ENCODE measurements around the gene CCNJL. TPM values are rescaled to one million over a fixed set of nuclear protein-coding genes. Genes with fewer than 3 reads are reported as not detected.

Gene CCNJL
- total and polyA plus RNA-seq, 2 experiments from 2014 or later: 28.4 to 29.2 TPM

DNA sequence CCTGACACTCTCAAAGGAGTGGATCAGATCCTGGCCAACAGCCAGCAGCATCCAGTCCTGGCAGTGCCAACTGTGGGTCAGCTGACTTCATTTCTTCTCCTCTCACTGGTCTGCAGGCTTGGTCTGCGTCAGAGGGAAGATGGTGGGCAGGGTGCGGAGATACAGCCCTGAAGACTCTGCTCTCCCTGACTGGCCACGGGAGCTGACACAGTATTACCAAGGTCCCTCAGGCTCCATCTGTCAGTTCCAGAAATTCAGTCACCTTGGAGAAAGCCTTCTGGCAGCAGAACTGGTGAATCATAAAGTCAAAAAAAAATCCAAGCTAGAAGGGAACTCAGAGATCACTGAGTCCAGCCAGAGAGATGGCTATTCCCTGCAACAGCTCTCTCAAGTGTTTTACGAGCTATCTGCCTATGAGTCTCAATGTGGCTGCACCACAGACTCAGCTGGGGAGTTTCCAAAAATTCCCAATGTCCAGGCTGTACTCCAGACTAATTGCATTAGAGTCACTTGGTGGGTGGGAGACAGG is 30.1 kb upstream of the CCNJL start (continued):
- no peak for TF ChIP-seq ZNF462 (CRISPR knock-in tag; IDR thresholded peaks at IDR 0.05)
- no peak for TF ChIP-seq JUNB (IDR thresholded peaks at IDR 0.05; ENCODE audit: unreplicated experiment)
- TF ChIP-seq CTCF (conservative IDR thresholded peaks at IDR 0.05; ENCODE audit: low read depth in 2 of 2): no peak
- TF ChIP-seq, protein P1, sequence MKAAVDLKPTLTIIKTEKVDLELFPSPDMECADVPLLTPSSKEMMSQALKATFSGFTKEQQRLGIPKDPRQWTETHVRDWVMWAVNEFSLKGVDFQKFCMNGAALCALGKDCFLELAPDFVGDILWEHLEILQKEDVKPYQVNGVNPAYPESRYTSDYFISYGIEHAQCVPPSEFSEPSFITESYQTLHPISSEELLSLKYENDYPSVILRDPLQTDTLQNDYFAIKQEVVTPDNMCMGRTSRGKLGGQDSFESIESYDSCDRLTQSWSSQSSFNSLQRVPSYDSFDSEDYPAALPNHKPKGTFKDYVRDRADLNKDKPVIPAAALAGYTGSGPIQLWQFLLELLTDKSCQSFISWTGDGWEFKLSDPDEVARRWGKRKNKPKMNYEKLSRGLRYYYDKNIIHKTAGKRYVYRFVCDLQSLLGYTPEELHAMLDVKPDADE (IDR thresholded peaks at IDR 0.05): no peak
- no peak for TF ChIP-seq NANOG (IDR thresholded peaks at IDR 0.05; ENCODE audit: borderline replicate concordance)

- Mint-ChIP-seq H3K4me1 (peaks cover 16% of the 10 kb centered on the region), H3K4me3 (no peak overlapping the region), H3K36me3 (ENCODE audit: low read depth) (no peaks in the 10 kb centered on the region), H3K27me3 (ENCODE audit: insufficient read depth, low read depth, poor library complexity) (peaks cover 2% of the 10 kb centered on the region), H3K9me3 (no peaks in the 10 kb centered on the region), H3K27ac (no peak overlapping the region)
- no peaks in the 10 kb centered on the region for H3K79me2 ChIP-seq (replicated peaks; ENCODE audit: insufficient read depth)
- H3K4me1 ChIP-seq (ENCODE audit: insufficient read depth): peaks cover 13% of the 10 kb centered on the region
- H3K4me2 ChIP-seq: no peak overlapping the region
- ATAC-seq (no peak), DNase-seq (ENCODE audit: low spot score) (no peak)
- H3K27ac ChIP-seq (ENCODE audit: low read depth): no peak overlapping the region
- no peaks in the 10 kb centered on the region for H4K20me1 ChIP-seq (replicated peaks; ENCODE audit: insufficient read depth)
- no peak overlapping the region for H2AFZ ChIP-seq
- no peaks in the 10 kb centered on the region for H3K36me3 ChIP-seq (ENCODE audit: insufficient read depth)
- no peak overlapping the region for H3K4me3 ChIP-seq
- no peaks in the 10 kb centered on the region for H3K27me3 ChIP-seq (ENCODE audit: insufficient read depth)
- H3F3A ChIP-seq (replicated peaks; ENCODE audit: low read depth): no peaks in the 10 kb centered on the region
- H3K9me2 ChIP-seq (ENCODE audit: insufficient read depth): 0 out of 2 replicates have a peak, but pooled peaks cover 4% of the 10 kb centered on the region
- TF ChIP-seq STAT1 (IDR thresholded peaks at IDR 0.05; ENCODE audit: unreplicated experiment): no peak
- TF ChIP-seq CREB1 (CRISPR knock-in tag; IDR thresholded peaks at IDR 0.05; ENCODE audit: low read depth): no peak
- TF ChIP-seq, protein P1 (IDR thresholded peaks at IDR 0.05): no peak
- TF ChIP-seq, protein P2, sequence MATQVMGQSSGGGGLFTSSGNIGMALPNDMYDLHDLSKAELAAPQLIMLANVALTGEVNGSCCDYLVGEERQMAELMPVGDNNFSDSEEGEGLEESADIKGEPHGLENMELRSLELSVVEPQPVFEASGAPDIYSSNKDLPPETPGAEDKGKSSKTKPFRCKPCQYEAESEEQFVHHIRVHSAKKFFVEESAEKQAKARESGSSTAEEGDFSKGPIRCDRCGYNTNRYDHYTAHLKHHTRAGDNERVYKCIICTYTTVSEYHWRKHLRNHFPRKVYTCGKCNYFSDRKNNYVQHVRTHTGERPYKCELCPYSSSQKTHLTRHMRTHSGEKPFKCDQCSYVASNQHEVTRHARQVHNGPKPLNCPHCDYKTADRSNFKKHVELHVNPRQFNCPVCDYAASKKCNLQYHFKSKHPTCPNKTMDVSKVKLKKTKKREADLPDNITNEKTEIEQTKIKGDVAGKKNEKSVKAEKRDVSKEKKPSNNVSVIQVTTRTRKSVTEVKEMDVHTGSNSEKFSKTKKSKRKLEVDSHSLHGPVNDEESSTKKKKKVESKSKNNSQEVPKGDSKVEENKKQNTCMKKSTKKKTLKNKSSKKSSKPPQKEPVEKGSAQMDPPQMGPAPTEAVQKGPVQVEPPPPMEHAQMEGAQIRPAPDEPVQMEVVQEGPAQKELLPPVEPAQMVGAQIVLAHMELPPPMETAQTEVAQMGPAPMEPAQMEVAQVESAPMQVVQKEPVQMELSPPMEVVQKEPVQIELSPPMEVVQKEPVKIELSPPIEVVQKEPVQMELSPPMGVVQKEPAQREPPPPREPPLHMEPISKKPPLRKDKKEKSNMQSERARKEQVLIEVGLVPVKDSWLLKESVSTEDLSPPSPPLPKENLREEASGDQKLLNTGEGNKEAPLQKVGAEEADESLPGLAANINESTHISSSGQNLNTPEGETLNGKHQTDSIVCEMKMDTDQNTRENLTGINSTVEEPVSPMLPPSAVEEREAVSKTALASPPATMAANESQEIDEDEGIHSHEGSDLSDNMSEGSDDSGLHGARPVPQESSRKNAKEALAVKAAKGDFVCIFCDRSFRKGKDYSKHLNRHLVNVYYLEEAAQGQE (IDR thresholded peaks at IDR 0.05; ENCODE audit: unreplicated experiment): no peak
- no peak for TF ChIP-seq EZH2phosphoT487 (IDR thresholded peaks at IDR 0.05; ENCODE audit: unreplicated experiment)
- TF ChIP-seq NANOG (IDR thresholded peaks at IDR 0.05; ENCODE audit: borderline replicate concordance): no peak
- TF ChIP-seq POLR2AphosphoS5 (IDR thresholded peaks at IDR 0.05; ENCODE audit: low read depth): no peak
These were observed 29.0 kb upstream of the CCNJL start for GRCh38 chr5:160341309-160341870.
